ENCODE data around the gene EYS.

EYS gene

GRCh38 chr6:64996301-64996700 is 710.7 kb downstream of the EYS start:
- no peaks in the 10 kb centered on the region for H3K9me3 ChIP-seq (ENCODE audit: low read length)
- H3K27me3 ChIP-seq (ENCODE audit: insufficient read depth, low read length), result no peaks in the 10 kb centered on the region
- H3K4me1 ChIP-seq (ENCODE audit: insufficient read depth, low read length), result no peaks in the 10 kb centered on the region
- no peak overlapping the region for H2AFZ ChIP-seq (ENCODE audit: low read depth, low read length)
- H3K36me3 ChIP-seq (ENCODE audit: insufficient read depth, low read length), result no peaks in the 10 kb centered on the region
- H3K4me3 ChIP-seq (ENCODE audit: low read length), result no peak overlapping the region

DNA sequence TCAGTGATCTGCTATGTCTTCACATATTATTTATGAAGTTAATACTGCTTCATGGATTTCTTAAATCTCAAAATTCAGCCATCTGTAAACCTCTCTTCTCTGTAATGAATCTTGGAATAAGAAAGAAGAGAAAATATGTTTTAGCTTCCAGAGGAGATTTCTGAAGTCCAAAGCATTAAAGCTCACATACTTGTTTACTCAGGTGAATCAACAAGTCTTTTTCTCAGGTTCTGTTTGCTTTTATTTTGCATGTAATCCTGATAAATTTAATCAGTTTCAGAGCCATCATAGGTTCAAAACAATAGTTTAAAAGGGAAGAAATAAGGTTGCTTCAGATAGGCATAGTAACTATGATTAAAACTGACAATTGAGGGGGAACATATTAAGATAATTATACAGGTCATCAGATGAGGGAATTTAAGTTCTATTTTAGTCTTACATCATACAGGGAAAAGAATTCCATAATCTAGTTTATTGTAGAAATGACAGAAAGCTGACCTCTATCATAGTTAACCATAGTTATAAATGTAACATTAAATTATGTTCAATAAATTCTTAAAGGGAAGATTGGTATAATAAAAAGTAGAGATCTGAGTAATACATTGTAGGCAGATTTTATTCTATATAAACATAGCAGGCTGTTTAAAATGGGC is 716.2 kb downstream of the EYS start:
- no peaks in the 10 kb centered on the region for H3K36me3 ChIP-seq (ENCODE audit: insufficient read depth, low read length)
- no peaks in the 10 kb centered on the region for H3K9me3 ChIP-seq (ENCODE audit: low read length)
- no peak overlapping the region for H2AFZ ChIP-seq (ENCODE audit: low read depth, low read length)
- H3K4me3 ChIP-seq (ENCODE audit: low read length), result no peak overlapping the region
- H3K27me3 ChIP-seq (ENCODE audit: insufficient read depth, low read length), result no peaks in the 10 kb centered on the region
- no peaks in the 10 kb centered on the region for H3K4me1 ChIP-seq (ENCODE audit: insufficient read depth, low read length)

DNA sequence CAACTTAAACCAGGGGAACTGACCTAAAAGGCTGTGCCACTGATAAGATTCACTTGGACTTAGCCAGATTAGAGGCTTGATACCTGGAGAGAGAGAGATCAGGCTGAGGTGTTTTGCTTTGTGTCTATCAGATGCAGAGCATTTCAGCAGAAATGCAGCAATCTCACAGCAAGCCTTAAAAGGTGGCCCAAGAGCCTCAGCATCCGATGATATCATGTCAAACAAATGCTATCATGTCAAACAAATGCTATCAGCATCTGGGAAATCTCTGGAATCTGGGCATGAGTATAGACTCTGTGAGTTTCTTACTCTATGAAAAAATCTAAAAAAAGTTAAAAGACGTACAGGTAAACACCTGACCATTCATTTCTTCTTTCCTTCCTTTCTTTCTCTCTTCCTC is 718.9 kb downstream of the EYS start:
- Histone ChIP-seq H3K4me3 (ENCODE audit: low read length) (no peak overlapping the region), H3K9me3 (ENCODE audit: low read length) (no peaks in the 10 kb centered on the region), H3K27me3 (ENCODE audit: insufficient read depth, low read length) (no peaks in the 10 kb centered on the region), H2AFZ (ENCODE audit: low read depth, low read length) (no peak overlapping the region), H3K4me1 (ENCODE audit: insufficient read depth, low read length) (no peaks in the 10 kb centered on the region), H3K36me3 (ENCODE audit: insufficient read depth, low read length) (no peaks in the 10 kb centered on the region)

GRCh38 chr6:64987066-64987465 is 720.0 kb downstream of the EYS start:
- H3K4me1 ChIP-seq (ENCODE audit: insufficient read depth, low read length), result no peaks in the 10 kb centered on the region
- H3K27me3 ChIP-seq (ENCODE audit: insufficient read depth, low read length), result no peaks in the 10 kb centered on the region
- H3K36me3 ChIP-seq (ENCODE audit: insufficient read depth, low read length), result no peaks in the 10 kb centered on the region
- no peak overlapping the region for H2AFZ ChIP-seq (ENCODE audit: low read depth, low read length)
- no peak overlapping the region for H3K4me3 ChIP-seq (ENCODE audit: low read length)
- H3K9me3 ChIP-seq (ENCODE audit: low read length), result no peaks in the 10 kb centered on the region

GRCh38 chr6:64985726-64986125 is 721.3 kb downstream of the EYS start:
- H3K4me3 ChIP-seq (ENCODE audit: low read length), result no peak overlapping the region
- no peaks in the 10 kb centered on the region for H3K9me3 ChIP-seq (ENCODE audit: low read length)
- no peaks in the 10 kb centered on the region for H3K27me3 ChIP-seq (ENCODE audit: insufficient read depth, low read length)
- H2AFZ ChIP-seq (ENCODE audit: low read depth, low read length), result no peak overlapping the region
- H3K36me3 ChIP-seq (ENCODE audit: insufficient read depth, low read length), result no peaks in the 10 kb centered on the region
- H3K4me1 ChIP-seq (ENCODE audit: insufficient read depth, low read length), result no peaks in the 10 kb centered on the region

DNA sequence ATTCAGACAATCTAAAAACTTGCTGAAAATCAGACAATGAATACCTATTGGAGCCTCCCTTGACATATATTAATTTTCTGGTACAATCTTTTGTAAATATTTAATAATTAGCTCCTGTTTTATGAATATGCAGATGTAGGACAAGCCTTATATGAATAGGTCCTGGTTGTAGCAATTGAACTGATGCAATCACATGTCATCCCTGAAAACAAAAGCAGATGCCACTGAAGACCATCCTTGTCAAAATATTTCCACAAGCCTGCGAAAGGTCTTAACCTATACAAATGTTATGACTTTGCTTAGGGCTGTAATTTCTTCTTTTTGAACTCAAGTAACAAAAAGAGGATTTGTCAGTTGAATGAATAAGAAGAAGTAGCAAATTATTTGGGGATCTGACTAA is 722.1 kb downstream of the EYS start:
- H3K27me3 ChIP-seq (ENCODE audit: insufficient read depth, low read length), result no peaks in the 10 kb centered on the region
- no peaks in the 10 kb centered on the region for H3K36me3 ChIP-seq (ENCODE audit: insufficient read depth, low read length)
- H2AFZ ChIP-seq (ENCODE audit: low read depth, low read length), result no peak overlapping the region
- no peaks in the 10 kb centered on the region for H3K9me3 ChIP-seq (ENCODE audit: low read length)
- H3K4me1 ChIP-seq (ENCODE audit: insufficient read depth, low read length), result no peaks in the 10 kb centered on the region
- H3K4me3 ChIP-seq (ENCODE audit: low read length), result no peak overlapping the region

- Histone ChIP-seq H2AFZ (ENCODE audit: low read depth, low read length) (no peak overlapping the region), H3K27me3 (ENCODE audit: insufficient read depth, low read length) (no peaks in the 10 kb centered on the region), H3K9me3 (ENCODE audit: low read length) (no peaks in the 10 kb centered on the region), H3K4me1 (ENCODE audit: insufficient read depth, low read length) (no peaks in the 10 kb centered on the region), H3K36me3 (ENCODE audit: insufficient read depth, low read length) (no peaks in the 10 kb centered on the region), H3K4me3 (ENCODE audit: low read length) (no peak overlapping the region)
These were observed 723.9 kb downstream of the EYS start for GRCh38 chr6:64983089-64983488.

- H3K4me1 ChIP-seq (ENCODE audit: insufficient read depth, low read length), result no peaks in the 10 kb centered on the region
- H3K36me3 ChIP-seq (ENCODE audit: insufficient read depth, low read length), result no peaks in the 10 kb centered on the region
- H3K4me3 ChIP-seq (ENCODE audit: low read length), result no peak overlapping the region
- no peaks in the 10 kb centered on the region for H3K9me3 ChIP-seq (ENCODE audit: low read length)
- H2AFZ ChIP-seq (ENCODE audit: low read depth, low read length), result no peak overlapping the region
- no peaks in the 10 kb centered on the region for H3K27me3 ChIP-seq (ENCODE audit: insufficient read depth, low read length)
These were observed 733.9 kb downstream of the EYS start for GRCh38 chr6:64973142-64973541.

DNA sequence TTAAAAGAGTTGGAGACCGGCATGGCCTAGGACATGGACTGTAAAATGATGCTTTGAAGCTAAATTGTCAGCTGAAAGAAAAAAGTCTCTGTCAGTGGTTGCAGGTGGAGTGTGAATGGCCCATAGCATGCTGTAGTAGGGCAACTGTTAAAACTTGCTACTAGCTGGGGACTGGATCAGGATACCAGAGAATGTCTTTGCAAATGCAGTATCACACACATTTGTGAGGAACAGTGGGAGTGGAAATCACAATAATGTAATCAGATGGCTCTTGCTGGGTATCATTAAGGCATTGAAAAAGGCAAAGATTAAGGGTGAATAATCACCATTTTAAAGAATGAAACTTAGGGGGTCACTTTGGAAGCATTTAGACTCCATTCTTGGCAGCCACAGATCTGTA is 737.9 kb downstream of the EYS start:
- no peaks in the 10 kb centered on the region for H3K9me3 ChIP-seq (ENCODE audit: low read length)
- no peaks in the 10 kb centered on the region for H3K36me3 ChIP-seq (ENCODE audit: insufficient read depth, low read length)
- H3K27me3 ChIP-seq (ENCODE audit: insufficient read depth, low read length), result no peaks in the 10 kb centered on the region
- no peak overlapping the region for H3K4me3 ChIP-seq (ENCODE audit: low read length)
- no peaks in the 10 kb centered on the region for H3K4me1 ChIP-seq (ENCODE audit: insufficient read depth, low read length)
- H2AFZ ChIP-seq (ENCODE audit: low read depth, low read length), result no peak overlapping the region

DNA sequence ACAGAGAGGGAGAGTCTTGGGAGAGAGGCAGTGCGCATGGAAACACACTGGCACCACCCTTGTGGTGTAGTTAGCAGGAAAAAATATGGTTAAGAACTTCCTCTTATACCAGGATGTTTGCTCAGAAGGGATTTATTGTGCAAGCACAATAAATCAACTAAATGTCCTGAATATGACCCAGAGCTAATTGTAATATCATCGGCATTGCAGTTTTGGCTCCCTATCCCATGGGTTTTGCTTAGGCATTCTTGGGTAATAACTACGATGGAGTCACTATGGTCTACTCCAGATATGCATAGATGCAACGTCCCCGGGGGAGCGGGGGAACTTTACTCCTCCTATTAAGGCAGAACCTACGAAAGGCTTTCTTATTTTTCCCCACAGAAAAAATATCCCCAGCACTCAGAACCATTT is 751.6 kb downstream of the EYS start:
- H3K27me3 ChIP-seq (ENCODE audit: insufficient read depth, low read length), result no peaks in the 10 kb centered on the region
- H2AFZ ChIP-seq (ENCODE audit: low read depth, low read length), result no peak overlapping the region
- no peak overlapping the region for H3K4me3 ChIP-seq (ENCODE audit: low read length)
- no peaks in the 10 kb centered on the region for H3K4me1 ChIP-seq (ENCODE audit: insufficient read depth, low read length)
- no peaks in the 10 kb centered on the region for H3K36me3 ChIP-seq (ENCODE audit: insufficient read depth, low read length)
- no peaks in the 10 kb centered on the region for H3K9me3 ChIP-seq (ENCODE audit: low read length)

- Histone ChIP-seq H2AFZ (ENCODE audit: low read depth, low read length) (no peak overlapping the region), H3K36me3 (ENCODE audit: insufficient read depth, low read length) (no peaks in the 10 kb centered on the region), H3K27me3 (ENCODE audit: insufficient read depth, low read length) (no peaks in the 10 kb centered on the region), H3K4me1 (ENCODE audit: insufficient read depth, low read length) (no peaks in the 10 kb centered on the region), H3K4me3 (ENCODE audit: low read length) (no peak overlapping the region), H3K9me3 (ENCODE audit: low read length) (no peaks in the 10 kb centered on the region)
These were observed 757.8 kb downstream of the EYS start for GRCh38 chr6:64949257-64949656.

GRCh38 chr6:64948261-64948660 is 758.8 kb downstream of the EYS start:
- Histone ChIP-seq H3K27me3 (ENCODE audit: insufficient read depth, low read length) (no peaks in the 10 kb centered on the region), H3K4me1 (ENCODE audit: insufficient read depth, low read length) (no peaks in the 10 kb centered on the region), H2AFZ (ENCODE audit: low read depth, low read length) (no peak overlapping the region), H3K36me3 (ENCODE audit: insufficient read depth, low read length) (no peaks in the 10 kb centered on the region), H3K9me3 (ENCODE audit: low read length) (no peaks in the 10 kb centered on the region), H3K4me3 (ENCODE audit: low read length) (no peak overlapping the region)

- Histone ChIP-seq H2AFZ (ENCODE audit: low read depth, low read length) (no peak overlapping the region), H3K27me3 (ENCODE audit: insufficient read depth, low read length) (no peaks in the 10 kb centered on the region), H3K36me3 (ENCODE audit: insufficient read depth, low read length) (no peaks in the 10 kb centered on the region), H3K4me3 (ENCODE audit: low read length) (no peak overlapping the region), H3K9me3 (ENCODE audit: low read length) (no peaks in the 10 kb centered on the region), H3K4me1 (ENCODE audit: insufficient read depth, low read length) (no peaks in the 10 kb centered on the region)
These were observed 761.6 kb downstream of the EYS start for GRCh38 chr6:64945450-64945849.

- no peak overlapping the region for H2AFZ ChIP-seq (ENCODE audit: low read depth, low read length)
- H3K9me3 ChIP-seq (ENCODE audit: low read length), result no peaks in the 10 kb centered on the region
- no peaks in the 10 kb centered on the region for H3K4me1 ChIP-seq (ENCODE audit: insufficient read depth, low read length)
- no peak overlapping the region for H3K4me3 ChIP-seq (ENCODE audit: low read length)
- no peaks in the 10 kb centered on the region for H3K36me3 ChIP-seq (ENCODE audit: insufficient read depth, low read length)
- no peaks in the 10 kb centered on the region for H3K27me3 ChIP-seq (ENCODE audit: insufficient read depth, low read length)
These were observed 774.5 kb downstream of the EYS start for GRCh38 chr6:64932486-64932885.
